ENCODE measurements around the gene SLK.

SLK gene

DNA sequence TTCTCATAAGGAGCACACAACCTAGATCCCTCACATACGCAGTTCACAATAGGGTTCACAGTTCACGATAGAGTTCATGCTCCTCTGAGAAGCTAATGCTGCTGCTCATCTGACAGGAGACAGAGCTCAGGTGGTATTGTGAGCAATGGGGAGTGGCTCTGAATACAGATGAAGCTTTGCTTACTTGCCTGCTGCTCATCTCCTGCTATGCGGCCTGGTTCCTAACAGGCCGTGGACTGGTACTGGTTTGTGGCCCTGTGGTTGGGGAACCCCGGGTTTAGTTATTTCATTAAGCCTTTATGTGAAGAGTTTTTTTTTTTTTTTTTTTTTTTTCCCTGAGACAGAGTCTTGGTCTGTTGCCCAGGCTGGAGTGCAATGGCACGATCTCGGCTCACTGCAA, 19.4 kb downstream of the SLK start:
- no peak for DNase-seq (ENCODE audit: low read depth in 1 of 2, low spot score in 1 of 2)

DNA sequence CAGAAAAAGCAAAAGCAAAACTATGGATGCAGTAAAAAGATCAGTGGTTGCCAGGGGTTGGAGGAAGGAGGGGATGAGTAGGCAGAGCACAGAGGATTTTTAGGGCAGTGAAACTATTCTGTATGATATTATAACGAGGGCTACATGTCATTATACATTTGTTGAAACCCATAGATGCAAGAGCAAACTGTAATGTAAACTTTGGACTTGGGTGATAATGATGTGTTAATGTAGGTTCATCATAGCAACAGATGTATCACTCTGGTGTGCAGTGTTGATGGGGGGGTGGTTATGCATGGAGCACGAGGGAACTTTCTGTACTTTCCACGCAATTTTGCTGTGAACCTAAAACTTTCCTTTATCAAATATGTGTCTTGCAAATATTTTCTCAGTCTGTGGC, 23.2 kb downstream of the SLK start:
- DNase-seq (ENCODE audit: low read depth in 1 of 2, low spot score in 1 of 2): no peak

DNA sequence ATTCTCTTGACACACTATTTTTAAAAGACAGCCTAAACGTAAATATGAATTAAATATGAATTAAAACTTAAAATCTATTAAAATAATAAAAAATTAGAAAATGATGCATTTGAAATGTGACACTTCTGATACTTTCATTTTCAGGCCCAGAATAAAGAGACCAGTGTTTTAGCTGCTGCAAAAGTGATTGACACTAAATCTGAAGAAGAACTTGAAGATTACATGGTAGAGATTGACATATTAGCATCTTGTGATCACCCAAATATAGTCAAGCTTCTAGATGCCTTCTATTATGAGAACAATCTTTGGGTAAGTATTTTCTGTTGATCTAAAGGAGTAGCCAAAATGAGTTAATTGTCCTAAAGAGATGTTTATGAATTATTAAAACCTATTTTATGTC, 23.6 kb downstream of the SLK start:
- DNase-seq (ENCODE audit: low read depth in 1 of 2, low spot score in 1 of 2): no peak

DNA sequence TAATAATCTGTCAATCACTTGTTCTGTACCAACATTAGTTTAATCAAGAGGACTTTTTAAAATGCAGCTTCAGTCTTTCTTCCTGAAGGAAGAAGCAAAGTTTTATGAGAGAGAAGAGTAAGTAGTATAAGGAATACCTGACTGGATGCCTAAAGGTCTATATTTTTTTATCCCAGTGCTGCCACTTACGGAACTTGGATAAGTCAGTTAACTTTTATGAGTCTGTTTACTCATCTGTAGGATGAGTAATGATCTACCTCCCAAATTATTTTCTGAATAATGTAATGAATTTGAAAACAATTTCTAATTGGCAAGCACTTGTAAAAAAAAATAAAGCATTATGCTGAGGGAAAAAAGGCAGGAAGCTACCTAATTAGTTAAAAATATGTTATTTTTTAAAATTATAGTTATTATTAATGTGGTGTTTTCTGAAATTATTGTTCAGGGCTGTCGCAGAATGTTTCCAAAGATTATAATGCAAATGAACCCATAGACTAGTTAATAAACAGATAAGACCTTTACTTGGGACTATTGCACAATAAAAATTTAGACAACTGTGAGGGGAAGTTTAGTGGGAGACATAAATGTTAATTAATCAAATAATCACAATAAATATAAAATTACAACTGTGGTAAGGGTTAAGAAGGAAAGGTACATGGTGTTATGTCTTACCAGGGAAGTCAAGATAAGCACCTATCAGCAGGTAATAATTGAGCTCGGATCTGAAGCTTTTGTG, 24.6 kb downstream of the SLK start:
- DNase-seq (ENCODE audit: low read depth in 1 of 2, low spot score in 1 of 2): no peak

DNA sequence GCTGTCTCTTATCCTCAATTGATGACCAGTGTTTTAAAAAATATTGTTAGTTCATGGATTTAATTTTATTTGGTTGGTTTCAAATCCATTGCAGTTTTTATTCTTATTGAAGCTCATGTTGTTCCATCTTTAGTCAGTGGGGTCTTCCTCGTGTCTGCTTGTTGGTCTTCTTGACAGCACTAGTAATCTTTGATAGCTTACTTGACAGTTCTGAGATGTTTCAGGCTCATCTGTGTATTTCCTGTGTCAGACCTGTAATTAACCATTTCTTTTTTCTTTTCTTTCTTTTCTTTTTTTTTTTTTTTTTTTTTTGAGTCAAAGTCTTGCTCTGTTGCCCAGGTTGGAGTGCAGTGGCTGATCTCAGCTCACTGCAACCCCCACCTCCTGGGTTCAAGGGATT, 28.2 kb downstream of the SLK start:
- DNase-seq (ENCODE audit: low read depth in 1 of 2, low spot score in 1 of 2): no peak

DNA sequence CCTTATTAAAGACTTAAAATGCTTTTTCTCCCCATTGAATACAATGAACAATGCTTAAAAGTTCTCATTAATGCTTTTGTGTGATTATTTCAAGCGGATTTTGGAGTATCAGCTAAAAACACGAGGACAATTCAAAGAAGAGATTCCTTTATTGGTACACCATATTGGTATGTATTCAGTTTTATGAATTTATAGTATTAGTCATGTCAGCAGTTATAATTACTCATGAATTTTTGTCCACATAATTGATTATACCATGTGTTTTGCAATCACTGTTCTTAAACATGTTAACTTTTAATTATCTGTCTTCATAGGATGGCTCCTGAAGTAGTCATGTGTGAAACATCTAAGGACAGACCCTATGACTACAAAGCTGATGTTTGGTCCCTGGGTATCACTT, 31.9 kb downstream of the SLK start:
- no peak for DNase-seq (ENCODE audit: low read depth in 1 of 2, low spot score in 1 of 2)

DNA sequence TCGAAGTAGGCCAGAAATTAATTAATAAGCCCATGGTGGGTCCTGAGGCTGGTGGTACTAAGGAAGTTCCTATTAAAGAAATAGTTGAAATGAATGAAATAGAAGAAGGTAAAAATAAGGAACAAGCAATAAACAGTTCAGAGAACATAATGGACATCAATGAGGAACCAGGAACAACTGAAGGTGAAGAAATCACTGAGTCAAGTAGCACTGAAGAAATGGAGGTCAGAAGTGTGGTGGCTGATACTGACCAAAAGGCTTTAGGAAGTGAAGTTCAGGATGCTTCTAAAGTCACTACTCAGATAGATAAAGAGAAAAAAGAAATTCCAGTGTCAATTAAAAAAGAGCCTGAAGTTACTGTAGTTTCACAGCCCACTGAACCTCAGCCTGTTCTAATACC, 36.0 kb downstream of the SLK start:
- DNase-seq (ENCODE audit: low read depth in 1 of 2, low spot score in 1 of 2): no peak

DNA sequence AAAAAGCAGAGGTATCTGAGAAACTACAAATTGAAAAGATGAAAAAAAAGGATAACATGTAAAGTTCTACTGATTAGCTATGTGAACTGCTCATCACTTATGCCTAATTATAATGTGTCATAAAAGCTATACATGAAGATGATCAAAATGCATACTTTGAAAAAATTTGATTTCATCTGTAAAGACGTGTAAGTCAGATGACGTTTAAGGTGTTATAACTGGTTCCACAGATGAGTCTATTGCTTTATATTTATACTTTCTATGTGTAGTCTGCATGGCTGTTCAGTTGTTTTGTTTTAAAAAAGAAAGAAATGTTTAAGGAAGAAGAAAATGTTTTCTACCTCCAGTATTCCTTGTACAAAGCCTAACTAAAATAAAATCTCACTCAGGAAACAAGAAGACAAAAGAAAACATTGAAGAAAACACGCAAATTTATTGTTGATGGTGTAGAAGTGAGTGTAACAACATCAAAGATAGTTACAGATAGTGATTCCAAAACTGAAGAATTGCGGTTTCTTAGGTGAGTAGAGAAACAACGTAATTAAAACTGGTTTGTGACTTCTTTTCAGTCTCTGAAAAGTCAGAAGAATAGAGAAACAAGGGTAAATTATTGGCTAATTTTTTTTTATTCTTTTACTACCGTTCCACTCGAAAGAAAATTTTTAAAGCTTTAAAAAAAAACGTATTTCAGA, 38.4 kb downstream of the SLK start:
- no peak for DNase-seq (ENCODE audit: low read depth in 1 of 2, low spot score in 1 of 2)

DNA sequence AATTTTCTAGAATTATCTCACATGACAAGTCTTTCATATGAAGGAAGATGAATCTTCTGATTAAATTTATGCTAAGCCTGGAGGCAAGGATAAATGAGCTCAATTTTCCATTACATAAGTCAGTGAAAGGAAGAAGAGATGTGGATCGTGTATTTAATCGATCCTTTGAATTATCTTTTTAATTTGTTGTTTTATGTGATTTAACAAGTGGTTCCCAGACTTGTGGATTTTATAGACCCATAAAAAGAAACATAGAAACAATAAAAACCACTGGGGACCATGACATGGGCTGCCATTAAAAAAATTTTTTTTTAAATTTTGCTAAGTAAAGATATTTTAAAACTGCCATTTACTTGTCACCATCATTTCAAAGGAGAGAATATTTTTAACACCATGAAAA, 45.0 kb downstream of the SLK start:
- no peak for DNase-seq (ENCODE audit: low read depth in 1 of 2, low spot score in 1 of 2)

DNA sequence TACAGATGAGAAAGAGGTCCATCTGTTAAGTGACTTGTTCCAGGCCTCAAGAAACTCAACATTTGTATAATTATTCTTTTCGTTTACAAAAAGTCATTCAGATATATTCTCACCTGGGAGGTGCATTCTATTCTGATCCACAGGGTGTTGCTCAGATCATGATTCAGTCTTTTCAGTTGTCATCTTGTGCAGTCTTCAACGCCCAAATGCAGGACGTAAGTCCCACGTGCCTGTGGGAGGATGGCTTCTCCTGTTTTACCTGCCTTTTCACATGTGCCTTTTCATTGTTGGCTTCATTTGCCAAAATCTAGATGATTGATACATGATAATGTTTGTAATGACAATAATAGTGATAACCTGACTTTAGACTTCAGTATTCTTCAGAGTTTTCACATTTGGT, 46.5 kb downstream of the SLK start:
- DNase-seq (ENCODE audit: low read depth in 1 of 2, low spot score in 1 of 2): no peak

DNA sequence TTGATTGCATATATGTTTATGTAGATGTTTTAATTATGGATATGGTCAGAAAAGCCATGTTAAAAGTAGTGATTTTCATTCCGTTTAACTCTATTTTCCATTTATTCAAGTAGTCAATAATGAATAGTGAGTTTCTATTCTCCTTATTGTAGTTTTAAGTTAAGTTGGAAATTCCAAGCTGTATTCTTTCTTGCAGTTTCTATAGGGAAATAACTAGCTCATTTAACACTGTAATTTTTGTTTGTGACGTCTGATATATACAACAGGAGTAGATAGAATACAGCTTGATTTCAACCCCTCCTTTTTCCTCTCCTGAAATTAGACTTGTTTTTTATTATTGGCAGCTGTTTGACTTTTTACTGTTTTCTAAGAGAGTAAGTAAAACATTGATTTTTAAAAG, 47.2 kb downstream of the SLK start:
- no peak for DNase-seq (ENCODE audit: low read depth in 1 of 2, low spot score in 1 of 2)

DNA sequence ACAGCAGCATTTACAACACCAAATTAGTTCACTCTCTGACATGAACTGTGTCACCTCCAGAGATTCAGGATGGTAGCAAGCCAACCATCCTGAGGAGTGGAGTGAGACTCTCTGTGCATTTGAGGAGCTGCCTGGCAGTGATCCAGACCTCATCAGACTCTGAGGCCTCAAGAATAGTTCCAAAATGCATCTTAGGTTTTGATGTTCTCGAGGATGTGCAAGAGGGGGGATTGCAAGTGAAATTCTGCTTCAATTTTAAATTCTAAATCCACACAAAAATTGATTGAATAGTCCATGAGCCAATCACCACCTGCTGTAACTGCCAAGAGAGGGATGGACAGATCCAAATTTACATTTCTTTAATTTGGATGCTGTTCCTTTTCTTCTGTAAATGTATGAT, 49.7 kb downstream of the SLK start:
- DNase-seq (ENCODE audit: low read depth in 1 of 2, low spot score in 1 of 2): no peak

DNA sequence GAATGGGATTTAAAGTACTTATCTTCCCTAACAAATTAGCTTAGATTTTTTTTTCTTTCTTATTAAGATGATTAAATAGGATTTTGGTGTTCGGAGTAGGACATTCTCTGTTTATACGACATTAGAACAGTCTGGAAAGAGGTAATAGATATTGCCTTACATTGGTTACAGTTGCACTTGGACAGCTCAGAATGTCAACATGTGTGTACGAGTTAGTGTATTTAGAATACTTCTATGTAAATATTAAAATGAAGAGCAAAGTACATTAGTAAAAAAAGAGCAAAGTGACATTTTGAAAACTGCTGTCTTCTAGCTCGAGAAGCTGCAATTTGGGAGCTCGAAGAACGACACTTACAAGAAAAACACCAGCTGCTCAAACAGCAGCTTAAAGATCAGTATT, 51.5 kb downstream of the SLK start:
- no peak for DNase-seq (ENCODE audit: low read depth in 1 of 2, low spot score in 1 of 2)

DNA sequence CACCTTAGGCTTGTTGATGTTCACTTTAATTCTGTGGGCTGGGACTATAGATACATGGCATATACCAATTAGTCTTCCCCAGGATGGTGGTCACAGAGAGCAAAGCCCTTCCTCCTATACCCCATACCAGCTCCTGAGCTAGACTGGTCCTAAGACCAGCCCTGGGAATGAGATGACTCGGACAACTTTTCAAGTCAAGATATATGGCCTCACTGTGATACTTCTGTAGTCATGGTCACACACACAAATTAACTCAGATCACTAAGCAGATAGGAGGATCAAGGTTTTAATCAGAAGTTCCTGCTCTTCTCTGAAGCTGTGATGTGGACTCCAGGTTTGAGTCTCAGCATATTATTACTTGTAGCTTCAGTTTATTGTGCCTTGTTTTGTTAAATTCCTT, 53.1 kb downstream of the SLK start:
- DNase-seq (ENCODE audit: low read depth in 1 of 2, low spot score in 1 of 2): no peak

DNA sequence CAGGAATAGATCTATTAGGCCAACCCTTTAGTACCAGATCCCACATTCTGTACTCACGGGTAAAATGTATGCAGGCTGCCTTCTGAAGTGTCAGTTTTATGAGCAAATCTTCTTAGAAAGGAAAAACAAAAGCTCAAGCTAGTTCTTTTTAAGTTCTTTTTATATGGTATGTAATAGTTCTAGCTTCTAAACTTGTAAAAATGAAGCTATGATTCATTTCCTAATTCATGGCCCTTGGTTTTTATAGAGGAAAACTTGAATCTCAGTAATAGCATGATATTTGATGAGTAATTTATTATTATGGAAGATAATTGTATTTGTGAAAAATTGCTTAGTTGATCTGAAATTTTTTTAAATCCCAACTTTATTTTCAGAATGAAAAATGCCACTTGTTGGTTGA, 54.3 kb downstream of the SLK start:
- no peak for DNase-seq (ENCODE audit: low read depth in 1 of 2, low spot score in 1 of 2)

DNA sequence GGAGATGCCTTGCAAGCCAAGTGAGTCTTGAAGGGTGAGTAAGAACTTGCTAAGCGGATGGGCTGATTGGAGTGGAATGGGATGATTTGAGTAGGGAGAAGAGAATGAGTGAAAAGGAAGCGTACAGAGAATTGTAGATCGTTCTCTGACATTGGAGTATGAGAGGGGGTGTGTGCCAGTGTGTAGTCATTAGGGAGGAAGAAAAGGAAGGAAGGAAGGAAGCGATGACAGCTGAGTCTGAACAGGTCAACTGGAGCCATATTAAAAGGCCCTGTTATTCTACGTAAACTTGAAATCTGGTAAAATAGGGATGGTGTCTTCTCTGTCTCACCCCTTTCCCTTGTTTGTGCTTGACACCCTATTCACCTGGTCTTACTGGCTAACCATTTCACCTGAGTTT, 55.1 kb downstream of the SLK start:
- DNase-seq (ENCODE audit: low read depth in 1 of 2, low spot score in 1 of 2): no peak

DNA sequence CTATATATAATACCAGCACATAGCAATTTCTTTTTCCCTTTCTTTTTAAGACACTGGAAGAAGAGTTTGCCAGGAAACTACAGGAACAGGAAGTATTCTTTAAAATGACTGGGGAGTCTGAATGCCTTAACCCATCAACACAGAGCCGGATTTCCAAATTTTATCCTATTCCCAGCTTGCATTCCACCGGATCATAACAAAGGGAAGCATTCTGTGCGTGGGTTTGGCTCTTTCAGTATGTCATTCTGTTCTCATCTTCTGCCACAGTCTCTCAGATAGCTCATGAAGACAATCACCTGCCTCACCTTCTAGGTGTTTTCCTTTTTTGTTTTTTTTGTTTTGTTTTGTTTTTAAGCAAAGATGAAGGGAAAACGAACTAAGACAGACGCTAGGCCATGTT, 58.6 kb downstream of the SLK start:
- DNase-seq (ENCODE audit: low read depth in 1 of 2, low spot score in 1 of 2): no peak

DNA sequence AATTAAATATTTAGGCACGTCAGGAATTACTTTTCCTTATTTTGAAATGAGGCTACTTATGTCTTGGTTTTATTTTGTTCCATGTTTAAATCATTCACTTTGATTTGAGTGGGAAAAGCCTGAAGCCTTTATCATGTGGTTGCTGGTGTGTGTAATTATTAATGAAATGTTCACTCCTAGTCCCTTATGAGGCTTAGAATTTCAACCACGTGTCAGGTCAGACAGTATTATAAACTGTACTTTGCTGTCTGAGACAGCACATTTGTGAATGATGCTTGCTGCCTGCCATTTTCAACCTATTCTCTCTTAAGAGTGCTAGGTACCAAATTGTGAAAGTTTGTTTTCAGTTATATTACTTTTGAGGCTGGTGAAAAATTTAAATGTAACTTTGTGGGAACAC, 59.8 kb downstream of the SLK start:
- DNase-seq (ENCODE audit: low read depth in 1 of 2, low spot score in 1 of 2): no peak

DNA sequence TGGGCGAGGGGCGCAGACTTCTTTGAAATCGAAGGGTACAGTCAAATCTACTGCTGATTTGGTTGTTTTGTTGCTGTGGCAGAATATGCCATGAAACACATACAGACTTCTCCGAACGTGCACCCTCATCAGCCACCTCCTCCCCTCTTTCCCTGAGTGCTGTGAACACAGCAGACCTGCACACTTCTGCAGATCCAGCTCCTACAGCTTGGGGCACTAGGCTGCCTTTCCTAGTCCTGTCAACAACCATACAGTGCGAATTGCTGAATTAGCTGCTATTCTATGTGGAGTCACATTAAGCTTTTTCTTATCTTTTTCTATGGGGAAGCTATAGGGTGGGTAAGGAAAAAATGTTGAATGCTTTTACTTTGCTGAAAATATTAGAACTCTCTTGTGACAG, 61.2 kb downstream of the SLK start:
- no peak for DNase-seq (ENCODE audit: low read depth in 1 of 2, low spot score in 1 of 2)

DNA sequence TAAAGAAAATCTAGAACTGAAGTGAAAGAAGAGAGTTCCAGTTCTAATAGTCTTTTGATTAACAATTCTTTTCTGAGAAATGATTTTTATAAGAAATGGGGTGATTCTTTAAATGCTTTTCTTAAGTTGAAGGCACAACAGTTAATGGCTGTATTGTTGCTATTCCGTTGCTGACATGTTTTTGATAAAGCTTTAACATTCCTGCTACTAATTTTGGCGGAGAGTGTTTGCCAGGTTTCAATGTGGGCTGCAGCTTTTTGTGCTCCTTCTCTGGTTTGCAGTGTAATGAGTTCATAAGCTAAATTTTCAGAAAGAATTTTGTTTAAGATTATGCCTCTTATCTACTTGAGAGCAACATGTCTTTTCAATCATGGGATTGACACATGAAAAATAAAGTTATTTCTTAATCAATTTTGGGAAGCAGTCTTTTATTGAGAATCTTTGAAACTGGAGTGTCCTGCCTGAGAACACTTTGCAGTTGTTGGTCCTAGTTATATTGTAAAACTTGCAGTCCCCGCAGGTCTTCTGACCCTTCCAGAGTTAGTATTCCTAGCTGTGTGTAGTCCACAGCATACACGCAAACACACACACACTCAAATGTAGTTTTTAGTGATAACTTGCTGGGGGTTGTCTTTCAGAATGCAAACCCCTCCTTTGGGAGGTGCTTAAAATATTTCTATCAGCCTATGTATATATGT, 62.0 kb downstream of the SLK start:
- DNase-seq (ENCODE audit: low read depth in 1 of 2, low spot score in 1 of 2): no peak

DNA sequence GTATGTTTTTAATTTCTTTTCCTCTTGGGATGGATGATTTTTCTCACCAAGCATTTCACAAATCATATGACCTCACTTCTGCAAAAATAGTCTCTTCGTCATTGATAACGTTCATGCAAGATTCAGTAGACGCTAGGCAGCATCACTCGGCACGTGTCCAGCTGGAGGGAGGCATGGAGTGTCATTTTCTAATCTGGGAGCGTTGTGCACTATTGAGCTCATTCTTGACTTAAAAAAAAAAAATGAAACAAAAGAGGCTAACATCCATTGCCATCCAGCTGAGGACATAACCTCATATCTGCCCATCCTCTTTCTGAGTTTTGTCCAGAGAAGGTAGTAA, 62.6 kb downstream of the SLK start:
- DNase-seq (ENCODE audit: low read depth in 1 of 2, low spot score in 1 of 2): no peak

DNA sequence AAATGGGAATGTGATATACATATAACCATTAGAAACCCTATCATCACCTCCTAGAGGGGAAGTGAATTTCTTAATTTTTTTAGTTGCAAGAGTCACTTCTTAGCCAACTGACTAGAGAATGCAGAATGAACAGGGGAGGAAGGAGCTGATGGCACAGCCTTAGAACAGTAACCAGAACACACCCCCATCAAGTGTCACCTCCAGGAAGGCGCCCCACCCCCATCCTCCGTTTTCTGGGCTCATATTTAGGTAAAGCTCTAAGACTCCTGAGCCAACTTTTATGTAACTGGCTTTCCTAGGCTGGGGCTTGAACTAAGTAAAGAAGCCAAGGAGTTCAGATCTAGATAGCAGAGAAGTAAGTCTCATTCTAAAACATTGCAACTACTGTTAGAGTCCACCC, 64.7 kb downstream of the SLK start:
- no peak for DNase-seq (ENCODE audit: low read depth in 1 of 2, low spot score in 1 of 2)

All from activated T-helper 1 cell treated with anti-CD3 and anti-CD28 coated beads, Interleukin-2, amount 50 U/mL, for 16 hours (primary cell).